IMR-90 (cell line): Measurements from ENCODE around the gene GMNC.

Experiments
- POLR2A ChIP-seq: IDR thresholded peaks from 2 replicates; pipeline ENCODE4 v1.6.1; 2012; ENCODE audit warnings: mild to moderate bottlenecking, low read depth, low read length
- TF ChIP-seq, protein P1 (sequence below): fragments of 150-350 bp; IDR thresholded peaks from 2 replicates; pipeline ENCODE4 v1.6.1; 2017; ENCODE audit warnings: mild to moderate bottlenecking, antibody characterized with exemption, low read length, low read depth
- TF ChIP-seq, protein P2 (sequence below): conservative IDR thresholded peaks from 2 replicates; pipeline ENCODE4 v1.5.1; 2012; ENCODE audit warnings: mild to moderate bottlenecking, low read depth, low read length, improper control_type of control experiment

DNA sequence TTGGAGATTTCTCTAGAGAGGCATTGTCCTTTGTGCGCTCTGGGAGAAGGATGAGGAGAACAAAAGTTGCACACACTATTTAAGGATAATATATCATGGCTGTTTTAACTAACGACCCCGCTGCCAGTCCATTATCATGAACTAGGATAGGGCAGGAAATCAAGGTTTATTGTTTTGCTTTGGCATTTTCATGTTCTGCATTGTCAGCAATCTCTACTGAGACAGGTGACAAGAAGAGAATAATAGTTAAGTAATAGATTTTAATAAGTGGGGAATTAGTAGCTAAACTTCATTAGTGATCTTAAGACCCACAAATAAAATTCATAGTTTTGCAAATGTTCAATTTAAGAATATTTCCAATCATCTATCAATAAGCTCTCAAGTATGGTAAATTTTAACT, 20.6 kb upstream of the GMNC start:
- TF ChIP-seq, protein P1, sequence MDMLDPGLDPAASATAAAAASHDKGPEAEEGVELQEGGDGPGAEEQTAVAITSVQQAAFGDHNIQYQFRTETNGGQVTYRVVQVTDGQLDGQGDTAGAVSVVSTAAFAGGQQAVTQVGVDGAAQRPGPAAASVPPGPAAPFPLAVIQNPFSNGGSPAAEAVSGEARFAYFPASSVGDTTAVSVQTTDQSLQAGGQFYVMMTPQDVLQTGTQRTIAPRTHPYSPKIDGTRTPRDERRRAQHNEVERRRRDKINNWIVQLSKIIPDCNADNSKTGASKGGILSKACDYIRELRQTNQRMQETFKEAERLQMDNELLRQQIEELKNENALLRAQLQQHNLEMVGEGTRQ, result no peak
- TF ChIP-seq, protein P2, sequence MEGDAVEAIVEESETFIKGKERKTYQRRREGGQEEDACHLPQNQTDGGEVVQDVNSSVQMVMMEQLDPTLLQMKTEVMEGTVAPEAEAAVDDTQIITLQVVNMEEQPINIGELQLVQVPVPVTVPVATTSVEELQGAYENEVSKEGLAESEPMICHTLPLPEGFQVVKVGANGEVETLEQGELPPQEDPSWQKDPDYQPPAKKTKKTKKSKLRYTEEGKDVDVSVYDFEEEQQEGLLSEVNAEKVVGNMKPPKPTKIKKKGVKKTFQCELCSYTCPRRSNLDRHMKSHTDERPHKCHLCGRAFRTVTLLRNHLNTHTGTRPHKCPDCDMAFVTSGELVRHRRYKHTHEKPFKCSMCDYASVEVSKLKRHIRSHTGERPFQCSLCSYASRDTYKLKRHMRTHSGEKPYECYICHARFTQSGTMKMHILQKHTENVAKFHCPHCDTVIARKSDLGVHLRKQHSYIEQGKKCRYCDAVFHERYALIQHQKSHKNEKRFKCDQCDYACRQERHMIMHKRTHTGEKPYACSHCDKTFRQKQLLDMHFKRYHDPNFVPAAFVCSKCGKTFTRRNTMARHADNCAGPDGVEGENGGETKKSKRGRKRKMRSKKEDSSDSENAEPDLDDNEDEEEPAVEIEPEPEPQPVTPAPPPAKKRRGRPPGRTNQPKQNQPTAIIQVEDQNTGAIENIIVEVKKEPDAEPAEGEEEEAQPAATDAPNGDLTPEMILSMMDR, result no peak
- no peak for TF ChIP-seq POLR2A
